ENCODE results near the gene SCEL. TPM values are rescaled to one million over a fixed set of nuclear protein-coding genes. Genes with fewer than 3 reads are reported as not detected.

Gene SCEL
- total and polyA plus RNA-seq, 7 experiments from 2014 or later, result not detected

GRCh38 chr13:77502104-77502720, 33.3 kb upstream of the SCEL start:
- Histone ChIP-seq H3K27me3 (ENCODE audit: control insufficient read depth in 2 of 2, insufficient read depth in 2 of 2, low read length in 2 of 2) (no peaks in the 10 kb centered on the region), H3K9me3 (ENCODE audit: control insufficient read depth in 2 of 3, low read length in 3 of 3) (no peaks in the 10 kb centered on the region), H3K36me3 (ENCODE audit: control insufficient read depth in 2 of 3, insufficient read depth in 3 of 3, low read length in 3 of 3) (no peaks in the 10 kb centered on the region), H3K27ac (ENCODE audit: low read depth, low read length) (no peak overlapping the region), H3K4me3 (ENCODE audit: low read length) (no peak overlapping the region), H3K4me1 (ENCODE audit: control insufficient read depth in 2 of 2, insufficient read depth in 2 of 2, low read length in 2 of 2) (no peaks in the 10 kb centered on the region)
- H3K9me3 Mint-ChIP-seq, result no peaks in the 10 kb centered on the region
- H3K27ac Mint-ChIP-seq, result no peak overlapping the region
- CTCF ChIA-PET, result no interaction called here
- POLR2A ChIA-PET, result no interaction called here
- no peak overlapping the region for H3K4me3 Mint-ChIP-seq
- DNase-seq, result no peak
- H3K36me3 Mint-ChIP-seq, result no peaks in the 10 kb centered on the region
- no peaks in the 10 kb centered on the region for H3K4me1 Mint-ChIP-seq
- peaks cover 0 to 3% (median 0%) of the 10 kb centered on the region in 5 donors for H3K27me3 Mint-ChIP-seq
- no peak for ATAC-seq
- intact Hi-C loops (cut with micrococcal nuclease), result no loop called here

GRCh38 chr13:77503398-77503797, 32.1 kb upstream of the SCEL start:
- no peak for ATAC-seq
- H3K27ac ChIP-seq (ENCODE audit: low read depth, low read length), result no peak overlapping the region
- ChIA-PET CTCF (interaction anchor here (0.6 kb wide), 1 partner anchor 624 kb away, joined by 3 read pairs; no protein-coding TSS in a partner anchor), POLR2A (interaction anchor here (1.1 kb wide), 1 partner anchor 20 kb away, joined by 3 read pairs; no protein-coding TSS in a partner anchor)
- no peaks in the 10 kb centered on the region for H3K27me3 ChIP-seq (ENCODE audit: control insufficient read depth in 2 of 2, insufficient read depth in 2 of 2, low read length in 2 of 2)
- DNase-seq, result no peak
- Mint-ChIP-seq H3K4me3 (no peak overlapping the region), H3K4me1 (no peaks in the 10 kb centered on the region), H3K9me3 (no peaks in the 10 kb centered on the region), H3K36me3 (no peaks in the 10 kb centered on the region), H3K27ac (no peak overlapping the region), H3K27me3 (peaks cover 0 to 3% (median 0%) of the 10 kb centered on the region in 5 donors)
- intact Hi-C loops (cut with micrococcal nuclease), result no loop called here
- no peak overlapping the region for H3K4me3 ChIP-seq (ENCODE audit: low read length)
- H3K36me3 ChIP-seq (ENCODE audit: control insufficient read depth in 2 of 3, insufficient read depth in 3 of 3, low read length in 3 of 3), result no peaks in the 10 kb centered on the region
- H3K9me3 ChIP-seq (ENCODE audit: control insufficient read depth in 2 of 3, low read length in 3 of 3), result no peaks in the 10 kb centered on the region
- H3K4me1 ChIP-seq (ENCODE audit: control insufficient read depth in 2 of 2, insufficient read depth in 2 of 2, low read length in 2 of 2), result no peaks in the 10 kb centered on the region

- ATAC-seq (no peak), DNase-seq (no peak)
- Histone ChIP-seq H3K27ac (ENCODE audit: low read depth, low read length) (no peak overlapping the region), H3K36me3 (ENCODE audit: control insufficient read depth in 2 of 3, insufficient read depth in 3 of 3, low read length in 3 of 3) (no peaks in the 10 kb centered on the region), H3K4me1 (ENCODE audit: control insufficient read depth in 2 of 2, insufficient read depth in 2 of 2, low read length in 2 of 2) (no peaks in the 10 kb centered on the region), H3K9me3 (ENCODE audit: control insufficient read depth in 2 of 3, low read length in 3 of 3) (no peaks in the 10 kb centered on the region), H3K27me3 (ENCODE audit: control insufficient read depth in 2 of 2, insufficient read depth in 2 of 2, low read length in 2 of 2) (no peaks in the 10 kb centered on the region), H3K4me3 (ENCODE audit: low read length) (no peak overlapping the region)
- no peaks in the 10 kb centered on the region for H3K36me3 Mint-ChIP-seq
- H3K4me3 Mint-ChIP-seq, result no peak overlapping the region
- no peak overlapping the region for H3K27ac Mint-ChIP-seq
- H3K9me3 Mint-ChIP-seq, result no peaks in the 10 kb centered on the region
- peaks cover 0 to 11% (median 8%) of the 10 kb centered on the region in 7 donors for H3K4me1 Mint-ChIP-seq
- H3K27me3 Mint-ChIP-seq, result no peaks in the 10 kb centered on the region
- CTCF ChIA-PET, result no interaction called here
- intact Hi-C loops (cut with micrococcal nuclease), result no loop called here
- POLR2A ChIA-PET, result no interaction called here
These were observed 28.6 kb upstream of the SCEL start for GRCh38 chr13:77506874-77507273.

- Mint-ChIP-seq H3K9me3 (no peaks in the 10 kb centered on the region), H3K27ac (no peak overlapping the region), H3K36me3 (no peaks in the 10 kb centered on the region), H3K4me3 (no peak overlapping the region), H3K27me3 (no peaks in the 10 kb centered on the region), H3K4me1 (peaks cover 0 to 11% (median 8%) of the 10 kb centered on the region in 7 donors)
- Histone ChIP-seq H3K27me3 (ENCODE audit: control insufficient read depth in 2 of 2, insufficient read depth in 2 of 2, low read length in 2 of 2) (no peaks in the 10 kb centered on the region), H3K36me3 (ENCODE audit: control insufficient read depth in 2 of 3, insufficient read depth in 3 of 3, low read length in 3 of 3) (no peaks in the 10 kb centered on the region), H3K27ac (ENCODE audit: low read depth, low read length) (no peak overlapping the region), H3K4me1 (ENCODE audit: control insufficient read depth in 2 of 2, insufficient read depth in 2 of 2, low read length in 2 of 2) (no peaks in the 10 kb centered on the region), H3K4me3 (ENCODE audit: low read length) (no peak overlapping the region), H3K9me3 (ENCODE audit: control insufficient read depth in 2 of 3, low read length in 3 of 3) (no peaks in the 10 kb centered on the region)
- ATAC-seq (no peak), DNase-seq (no peak)
- ChIA-PET CTCF (no interaction called here), POLR2A (no interaction called here)
- intact Hi-C loops (cut with micrococcal nuclease), result no loop called here
These were observed 27.4 kb upstream of the SCEL start for GRCh38 chr13:77507931-77508776.

GRCh38 chr13:77508959-77509620, 26.4 kb upstream of the SCEL start:
- ChIA-PET POLR2A (no interaction called here), CTCF (no interaction called here)
- H3K27me3 Mint-ChIP-seq, result no peaks in the 10 kb centered on the region
- peaks cover 0 to 12% (median 8%) of the 10 kb centered on the region in 7 donors for H3K4me1 Mint-ChIP-seq
- no peaks in the 10 kb centered on the region for H3K36me3 Mint-ChIP-seq
- no peak overlapping the region for H3K27ac ChIP-seq (ENCODE audit: low read depth, low read length)
- intact Hi-C loops (cut with micrococcal nuclease), result no loop called here
- H3K27ac Mint-ChIP-seq, result no peak overlapping the region
- no peaks in the 10 kb centered on the region for H3K4me1 ChIP-seq (ENCODE audit: control insufficient read depth in 2 of 2, insufficient read depth in 2 of 2, low read length in 2 of 2)
- ATAC-seq, result no peak
- H3K4me3 ChIP-seq (ENCODE audit: low read length), result no peak overlapping the region
- no peaks in the 10 kb centered on the region for H3K27me3 ChIP-seq (ENCODE audit: control insufficient read depth in 2 of 2, insufficient read depth in 2 of 2, low read length in 2 of 2)
- no peaks in the 10 kb centered on the region for H3K36me3 ChIP-seq (ENCODE audit: control insufficient read depth in 2 of 3, insufficient read depth in 3 of 3, low read length in 3 of 3)
- no peaks in the 10 kb centered on the region for H3K9me3 ChIP-seq (ENCODE audit: control insufficient read depth in 2 of 3, low read length in 3 of 3)
- H3K9me3 Mint-ChIP-seq, result no peaks in the 10 kb centered on the region
- DNase-seq, result no peak
- H3K4me3 Mint-ChIP-seq, result no peak overlapping the region

- H3K27me3 Mint-ChIP-seq, result no peaks in the 10 kb centered on the region
- H3K9me3 ChIP-seq (ENCODE audit: control insufficient read depth in 2 of 3, low read length in 3 of 3), result no peaks in the 10 kb centered on the region
- H3K36me3 Mint-ChIP-seq, result no peaks in the 10 kb centered on the region
- H3K27ac ChIP-seq (ENCODE audit: low read depth, low read length), result no peak overlapping the region
- H3K4me1 Mint-ChIP-seq, result peaks cover 0 to 18% (median 11%) of the 10 kb centered on the region in 7 donors
- H3K4me3 Mint-ChIP-seq, result no peak overlapping the region
- ATAC-seq, result no peak
- H3K4me1 ChIP-seq (ENCODE audit: control insufficient read depth in 2 of 2, insufficient read depth in 2 of 2, low read length in 2 of 2), result no peaks in the 10 kb centered on the region
- no peaks in the 10 kb centered on the region for H3K9me3 Mint-ChIP-seq
- DNase-seq, result no peak
- intact Hi-C loops (cut with micrococcal nuclease), result no loop called here
- ChIA-PET CTCF (no interaction called here), POLR2A (no interaction called here)
- H3K36me3 ChIP-seq (ENCODE audit: control insufficient read depth in 2 of 3, insufficient read depth in 3 of 3, low read length in 3 of 3), result no peaks in the 10 kb centered on the region
- H3K27ac Mint-ChIP-seq, result no peak overlapping the region
- no peak overlapping the region for H3K4me3 ChIP-seq (ENCODE audit: low read length)
- H3K27me3 ChIP-seq (ENCODE audit: control insufficient read depth in 2 of 2, insufficient read depth in 2 of 2, low read length in 2 of 2), result no peaks in the 10 kb centered on the region
These were observed 25.4 kb upstream of the SCEL start for GRCh38 chr13:77510156-77510555.
